Measurements from ENCODE around the gene GPR65.

GRCh38 chr14:88008039-88008742 is 3.3 kb downstream of the GPR65 start:
- TF ChIP-seq EZH2 (IDR thresholded peaks at IDR 0.05; ENCODE audit: insufficient read depth, low read length) (no peak), CTCF (IDR thresholded peaks at IDR 0.05; ENCODE audit: insufficient read depth, low read depth, low read length) (no peak)
